HG03571 (cell line): Measurements from ENCODE around the gene MYCBP.
"Not testable (repeated sequence)": the region's sequence is repeated elsewhere in the genome, so short reads cannot be mapped to it uniquely, and the experiment has no call there.

ENCODE experiments used
- ATAC-seq: cut with Tn5 transposase; IDR thresholded peaks from one replicate; pipeline ENCODE4 v1.9.1; 2021; ENCODE audit not compliant: unreplicated experiment

The MYCBP gene

GRCh38 chr1:38873027-38873969, at the start of gene MYCBP:
Gene MYCBP (minus strand): TSS chr1:38873348. CDS start chr1:38873305, 43 bp downstream.
- ATAC-seq, result peak; percentile 97

DNA sequence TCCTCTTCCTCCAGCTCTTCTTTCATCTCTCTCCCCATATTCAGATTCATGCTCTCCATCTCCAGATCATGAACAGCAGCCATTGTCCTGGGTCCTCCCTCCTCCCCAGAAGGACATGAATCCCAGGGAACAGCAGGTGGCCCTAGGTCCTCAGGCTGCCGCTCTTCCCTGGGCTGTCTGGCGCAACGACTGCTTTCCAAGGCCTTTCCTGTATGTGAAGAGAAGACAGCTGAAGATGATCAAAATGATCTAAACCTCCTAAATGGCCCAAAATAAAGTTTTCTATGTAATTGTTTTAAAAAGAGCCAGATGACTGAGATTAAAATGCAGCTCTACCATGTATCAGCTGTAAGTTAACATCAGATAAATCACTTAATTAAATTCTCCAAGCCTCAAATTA, 46.0 kb upstream of the MYCBP start:
- ATAC-seq, result no peak

DNA sequence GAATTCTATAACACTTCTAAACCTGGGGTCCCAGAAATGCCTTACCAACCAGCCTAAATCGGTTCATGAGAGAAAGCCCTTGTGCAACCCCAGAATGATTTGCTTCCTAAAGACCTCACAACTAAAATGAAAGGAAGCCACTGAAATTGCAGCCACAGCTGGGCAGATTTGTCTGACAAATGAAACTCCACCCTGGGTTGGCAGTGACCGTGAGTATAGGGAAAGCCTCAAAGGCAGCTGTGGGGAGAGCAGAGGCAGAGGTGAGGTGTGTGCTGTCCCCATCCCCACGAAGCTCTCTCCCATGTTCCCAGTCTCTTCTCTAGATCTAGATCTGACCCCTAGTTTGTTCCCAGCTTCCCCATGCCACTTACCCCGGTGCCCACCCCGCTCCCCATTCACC, 45.4 kb upstream of the MYCBP start:
- no peak for ATAC-seq

DNA sequence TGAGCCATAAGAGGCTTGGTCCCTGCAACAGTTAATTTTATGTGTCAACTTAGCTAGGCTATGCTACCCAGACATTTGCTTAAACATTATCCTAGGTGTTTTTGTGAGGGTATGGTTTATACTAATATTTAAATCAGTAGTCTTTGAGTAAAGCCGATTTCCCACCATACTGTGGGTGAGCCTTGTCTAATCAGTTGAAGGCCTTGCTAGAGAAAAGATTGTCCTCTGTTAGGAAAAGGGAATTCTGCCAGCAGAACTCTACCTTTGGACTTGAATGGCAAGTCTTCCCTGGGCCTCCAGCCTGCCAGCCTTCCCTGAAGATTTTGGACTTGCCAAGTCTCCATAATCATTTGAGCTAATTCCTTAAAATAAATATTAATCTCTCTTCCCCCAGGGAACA, 44.6 kb upstream of the MYCBP start:
- no peak for ATAC-seq

DNA sequence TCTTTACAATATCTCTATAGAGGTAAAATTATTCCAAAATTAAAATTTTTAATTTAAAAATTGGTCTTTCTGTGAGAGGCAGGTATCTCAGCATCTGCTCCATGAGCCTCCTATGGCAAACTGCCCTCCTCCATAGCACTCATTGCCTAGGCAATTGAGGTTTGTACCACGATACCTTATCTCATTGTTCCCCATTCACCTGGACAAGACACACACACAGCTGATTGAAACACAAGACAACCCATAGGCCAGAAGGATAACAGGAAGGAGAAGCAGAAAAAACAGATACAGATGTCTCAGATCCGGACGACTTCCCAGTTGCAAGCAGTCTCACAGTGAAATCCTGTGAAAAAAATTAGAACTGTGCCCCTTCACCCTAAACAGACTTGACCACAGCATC, 44.2 kb upstream of the MYCBP start:
- ATAC-seq, result no peak

DNA sequence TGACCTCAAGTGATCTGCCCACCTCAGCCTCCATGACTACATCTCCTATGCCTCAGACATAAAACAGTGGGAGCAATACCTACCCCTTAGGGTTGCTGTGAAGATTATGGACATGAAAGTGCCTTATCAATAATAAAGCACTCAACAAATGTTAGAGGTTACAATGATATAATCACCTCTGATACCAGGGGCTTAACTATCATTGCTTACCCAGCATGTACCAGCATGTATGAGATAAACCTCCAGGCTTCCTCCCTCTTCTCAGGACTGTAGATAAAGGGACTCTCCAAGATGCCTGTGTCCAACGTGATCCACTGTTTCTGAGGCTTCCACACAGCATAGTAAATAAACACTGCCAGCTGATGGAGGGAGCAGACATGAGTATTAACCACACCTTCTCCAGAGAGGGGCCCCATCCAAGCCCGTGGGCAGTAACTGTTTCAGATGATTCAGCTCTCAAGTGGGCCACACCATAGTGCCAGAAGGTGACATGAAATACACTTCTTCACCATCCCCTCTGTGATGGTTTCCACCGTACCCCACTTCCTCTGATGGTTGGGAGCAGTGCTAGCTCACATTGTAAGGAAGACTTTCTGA, 42.3 kb upstream of the MYCBP start:
- no peak for ATAC-seq

- not testable (repeated sequence) for ATAC-seq
Measured at GRCh38 chr1:38914908-38915307, 41.8 kb upstream of the MYCBP start.

- ATAC-seq, result no peak
Measured at GRCh38 chr1:38908821-38909220, 35.7 kb upstream of the MYCBP start.

- ATAC-seq, result no peak
Measured at GRCh38 chr1:38905985-38906384, 32.8 kb upstream of the MYCBP start.

- no peak for ATAC-seq
Measured at GRCh38 chr1:38899560-38899959, 26.4 kb upstream of the MYCBP start.

DNA sequence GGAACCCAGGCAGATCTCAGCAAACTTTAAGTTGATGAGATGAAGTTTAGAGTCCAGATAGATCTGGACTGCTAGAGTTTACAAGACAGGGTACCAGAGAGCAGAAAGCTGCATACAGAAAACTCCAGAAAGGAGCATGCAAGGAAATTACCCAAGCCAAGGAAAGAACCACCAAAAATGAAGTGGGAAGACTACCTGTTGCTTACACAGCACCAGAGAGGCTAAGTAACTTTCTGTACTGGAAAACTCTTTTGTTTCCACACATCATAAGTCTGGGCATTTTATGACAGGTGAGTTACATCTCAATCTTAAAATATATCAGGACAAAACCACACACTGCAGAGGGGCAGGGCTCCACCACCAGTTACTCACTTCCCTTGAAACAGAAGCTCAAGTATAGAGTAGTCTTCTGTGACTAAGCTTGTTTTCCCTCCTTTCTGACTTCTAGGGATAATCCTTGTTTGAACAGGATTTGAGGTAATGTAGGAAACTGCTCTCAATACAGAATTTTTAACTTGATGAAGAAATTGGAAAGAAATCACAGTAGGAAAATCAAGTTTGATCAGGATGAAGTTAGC, 25.6 kb upstream of the MYCBP start:
- ATAC-seq, result no peak

DNA sequence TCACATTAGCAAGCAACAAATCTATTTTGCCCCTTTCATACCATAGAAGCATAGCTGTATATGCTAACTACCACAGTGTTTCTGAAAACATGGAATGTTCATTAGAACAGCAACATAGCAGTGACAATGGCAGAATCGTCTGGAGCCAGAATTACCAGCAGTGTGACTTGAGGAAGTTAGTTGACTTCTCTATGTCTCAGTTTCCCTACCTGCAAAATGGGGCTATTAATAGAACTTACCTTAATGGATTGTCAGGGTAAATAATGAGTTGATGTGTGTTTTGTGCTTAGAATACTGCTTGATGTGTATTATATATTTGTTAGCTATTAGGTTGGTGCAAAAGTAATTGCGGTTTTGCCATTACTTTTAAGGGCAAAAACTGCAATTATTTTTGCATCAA, 23.0 kb upstream of the MYCBP start:
- no peak for ATAC-seq

DNA sequence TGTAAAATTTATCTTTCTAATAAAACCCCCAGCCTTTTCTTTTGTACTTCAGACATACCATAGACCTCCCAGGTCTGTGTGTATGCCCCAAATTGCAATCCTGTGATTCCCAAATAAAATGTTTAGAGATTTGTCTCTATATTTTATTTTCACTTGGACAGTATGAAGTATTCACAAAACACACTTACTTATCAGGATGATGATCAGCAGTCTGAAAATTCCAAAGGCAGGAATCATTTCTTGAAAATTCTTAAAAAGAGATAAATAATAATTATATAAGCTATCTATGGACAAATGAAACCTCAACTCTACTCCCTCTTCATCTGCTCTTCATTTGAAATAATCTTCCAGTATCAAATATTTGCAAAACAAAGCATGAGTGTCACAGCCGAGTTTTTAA, 19.8 kb upstream of the MYCBP start:
- no peak for ATAC-seq

DNA sequence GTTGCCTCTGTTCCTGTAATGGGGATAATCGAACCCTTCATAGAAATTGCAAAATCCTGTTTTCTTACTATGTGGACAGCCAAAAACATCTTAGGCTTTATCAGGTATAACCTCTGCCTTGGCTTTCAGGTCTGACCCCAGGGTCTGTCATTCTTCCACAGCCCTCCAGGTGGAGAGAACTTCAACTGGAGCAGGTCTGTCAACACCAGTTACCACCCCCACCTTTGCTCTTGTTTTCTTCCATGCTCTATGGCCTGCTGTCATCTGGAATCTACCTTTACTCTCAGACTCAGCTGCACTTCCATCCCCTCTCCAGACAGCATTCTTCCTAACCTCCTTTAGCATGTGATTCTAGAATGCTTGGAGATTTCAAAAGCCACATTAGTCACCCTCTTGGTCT, 18.6 kb upstream of the MYCBP start:
- ATAC-seq, result no peak

- ATAC-seq, result no peak
Measured at GRCh38 chr1:38889589-38889988, 16.4 kb upstream of the MYCBP start.

- ATAC-seq, result no peak
Measured at GRCh38 chr1:38888423-38889333, 15.5 kb upstream of the MYCBP start.

- ATAC-seq, result no peak
Measured at GRCh38 chr1:38885092-38885491, 11.9 kb upstream of the MYCBP start.

DNA sequence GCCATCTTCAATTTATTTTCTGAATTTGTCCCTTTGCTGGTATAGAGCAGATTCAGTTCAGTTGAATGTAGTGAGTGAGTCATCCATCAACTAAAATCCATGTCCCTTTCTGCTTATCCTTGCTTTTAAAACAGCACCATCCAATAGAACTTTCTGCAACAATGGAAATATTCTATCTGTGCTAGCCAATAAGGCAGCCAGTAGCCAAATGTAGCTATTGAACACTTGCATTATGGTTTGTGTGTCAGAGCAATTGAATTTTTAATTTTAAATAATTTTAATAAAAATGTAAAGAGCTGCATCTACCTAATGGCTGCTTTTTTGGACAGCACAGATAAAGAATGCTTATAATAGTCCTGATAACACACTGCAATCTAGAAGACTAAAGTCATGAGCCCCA, 8.3 kb upstream of the MYCBP start, which contains the start of gene GJA9:
GJA9 (minus strand) TSS at position 101 of the 400 bp plus-strand sequence. CDS start 5,489 bp downstream, outside the sequence.
- no peak for ATAC-seq

- no peak for ATAC-seq
Measured at GRCh38 chr1:38875811-38876210, 2.7 kb upstream of the MYCBP start.

DNA sequence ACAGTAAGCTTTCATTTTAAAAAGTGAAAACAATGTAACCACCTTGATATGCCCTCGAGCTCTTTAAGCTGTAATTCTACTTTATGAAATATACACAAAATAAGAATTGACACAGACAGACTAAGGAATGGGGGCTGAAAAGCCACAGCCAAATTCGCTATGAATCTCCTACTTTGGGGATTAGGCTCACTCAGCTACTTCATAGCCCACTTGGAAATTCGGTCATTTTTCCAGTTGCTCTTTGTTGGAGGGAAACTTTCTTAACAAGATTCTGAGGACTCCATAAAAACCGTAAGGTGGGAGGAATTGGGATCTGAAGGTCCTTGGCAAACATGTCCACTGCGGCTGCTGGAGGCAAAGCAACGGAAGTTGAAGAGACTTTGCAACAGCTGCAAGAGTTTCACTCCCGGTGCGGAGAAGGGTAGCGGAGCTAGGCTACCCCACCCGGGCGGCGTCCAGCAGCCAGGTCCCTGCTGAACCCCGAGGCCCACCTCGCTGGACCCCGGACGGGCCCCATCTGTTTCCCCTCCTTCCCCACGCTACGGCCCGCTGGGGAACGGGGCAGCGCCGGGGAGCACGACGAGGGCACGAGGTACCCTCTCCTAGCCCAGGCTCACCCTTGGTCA, 634 bp downstream of the MYCBP start:
- ATAC-seq, result peak; percentile 29
